T-cell (primary cell): ENCODE results near the gene NUMA1. TPM values are rescaled to one million over a fixed set of nuclear protein-coding genes. Genes with fewer than 3 reads are reported as not detected.

ENCODE experiments used
- ATAC-seq, 4 experiments: fragments of 200-7000 bp in 3 of 4; fragments of 150-1000 bp in 1 of 4; cut with Tn5 transposase; replicated peaks in 1 of 4; 1 replicate in 3 of 4; 2 replicates in 1 of 4; pipeline ENCODE4 v1.10.0; 2021; ENCODE audit warnings: moderate library complexity in 3 of 4, mild to moderate bottlenecking in 2 of 4, moderate number of reproducible peaks in 1 of 4
- CTCF ChIA-PET, 2 donors: fragments of 300-600 bp; sonication (Branson Sonifier 250); formaldehyde crosslinking; loops; one replicate each; lab custom pipeline; 2022; ENCODE audit warnings: antibody characterized with exemption in 2 of 2; lab: Charles Lee
- POLR2A ChIA-PET, 2 donors: fragments of 300-600 bp; sonication (Branson Sonifier 250); formaldehyde crosslinking; loops; one replicate each; lab custom pipeline; 2022; ENCODE audit warnings: antibody characterized with exemption in 2 of 2; lab: Charles Lee
- DNase-seq, 35 experiments: peaks; one replicate each; pipeline versions ENCODE4 v3.0.0 to v3.0.0-alpha.2; 2013 to 2023
- H3K27ac ChIP-seq: one replicate; pipeline ENCODE4 v1.5.1; 2013; ENCODE audit warnings: low read length
- H3K27me3 ChIP-seq, 2 experiments: replicated peaks in 1 of 2; 1 replicate in 1 of 2; 2 replicates in 1 of 2; pipeline versions ENCODE4 v1.6.1 to v1.7.0; 2013; ENCODE audit warnings: low read length in 1 of 2, mixed read lengths in 1 of 2; ENCODE audit not compliant: control insufficient read depth in 2 of 2, insufficient read depth in 2 of 2; ENCODE audit errors: extremely low read depth in 1 of 2
- H3K36me3 ChIP-seq, 2 donors: 1 replicate in 1 of 2; 2 replicates in 1 of 2; pipeline versions ENCODE4 v1.6.1 to v1.7.0; 2013; ENCODE audit warnings: low read length in 1 of 2; ENCODE audit not compliant: control insufficient read depth in 2 of 2, insufficient read depth in 1 of 2; ENCODE audit errors: extremely low read depth in 1 of 2
- H3K4me1 ChIP-seq, 2 experiments: 1 replicate in 1 of 2; 2 replicates in 1 of 2; pipeline versions ENCODE4 v1.6.1 to v1.7.0; 2013; ENCODE audit warnings: low read length in 2 of 2, mixed read lengths in 1 of 2; ENCODE audit not compliant: insufficient read depth in 2 of 2, control insufficient read depth in 1 of 2; ENCODE audit errors: extremely low read depth in 1 of 2
- H3K4me3 ChIP-seq, 2 donors: 1 replicate in 1 of 2; 2 replicates in 1 of 2; pipeline versions ENCODE4 v1.5.1 to v1.7.0; 2013; ENCODE audit warnings: mild to moderate bottlenecking in 2 of 2, low read length in 1 of 2, moderate library complexity in 1 of 2; ENCODE audit not compliant: control insufficient read depth in 1 of 2; ENCODE audit errors: extremely low read depth in 1 of 2
- H3K9me3 ChIP-seq: 2 replicates; pipeline ENCODE4 v1.7.0; 2013
- H3K27ac Mint-ChIP-seq, 2 donors: one replicate each; pipeline ENCODE4 v1.8.0; 2020 to 2021; ENCODE audit warnings: mild to moderate bottlenecking in 2 of 2, mixed read lengths in 2 of 2
- H3K27me3 Mint-ChIP-seq, 2 donors: one replicate each; pipeline ENCODE4 v1.8.0; 2021 to 2022; ENCODE audit warnings: mixed read lengths in 2 of 2
- H3K36me3 Mint-ChIP-seq: one replicate; pipeline ENCODE4 v1.8.0; 2021; ENCODE audit warnings: mixed read lengths
- H3K4me1 Mint-ChIP-seq, 3 donors: one replicate each; pipeline ENCODE4 v1.8.0; 2020 to 2022; ENCODE audit warnings: mixed read lengths in 3 of 3, mild to moderate bottlenecking in 1 of 3
- H3K4me3 Mint-ChIP-seq, 3 donors: one replicate each; pipeline ENCODE4 v1.8.0; 2020 to 2022; ENCODE audit warnings: mild to moderate bottlenecking in 3 of 3, mixed read lengths in 3 of 3, moderate library complexity in 3 of 3
- H3K9me3 Mint-ChIP-seq, 3 donors: one replicate each; pipeline ENCODE4 v1.8.0; 2020 to 2022; ENCODE audit warnings: mixed read lengths in 3 of 3
- WGBS: methylation state at CpG from one replicate; pipeline ENCODE4 v1.1.5; 2013; ENCODE audit warnings: missing lambda C conversion rate; ENCODE audit not compliant: insufficient coverage; 5-methylcytosine and 5-hydroxymethylcytosine counted together
- total RNA-seq, 35 experiments: library from RNA in 6 of 35; stranded (reverse) in 6 of 35; fragments of 120-200 nt in 1 of 35; gene quantifications; one replicate each; pipeline versions ENCODE4 v1.2.1 to v1.2.4 and lab custom pipeline; 2013 to 2026

NUMA1 gene
- total RNA-seq, 5 donors from 2014 or later (not counting 1 experiment from before 2014, with no cell fraction given): 237 to 386 (median 343) TPM

- no peak overlapping the region for H3K4me3 Mint-ChIP-seq
- Histone ChIP-seq H3K36me3 (peaks cover 7 to 29% of the 10 kb centered on the region in 2 donors), H3K4me3 (no peak overlapping the region), H3K27me3 (no peaks in the 10 kb centered on the region), H3K9me3 (no peaks in the 10 kb centered on the region), H3K27ac (no peak overlapping the region), H3K4me1 (no peaks in the 10 kb centered on the region)
- no peak for ATAC-seq
- H3K27me3 Mint-ChIP-seq: no peaks in the 10 kb centered on the region
- H3K36me3 Mint-ChIP-seq: peaks cover 25% of the 10 kb centered on the region
- POLR2A ChIA-PET: no interaction called here
- CTCF ChIA-PET: interaction anchor here in 1 of 2 donors (0.6 kb wide), 1 partner anchor 129 kb away, joined by 3 read pairs; no protein-coding TSS in a partner anchor
- no peak for DNase-seq
- H3K9me3 Mint-ChIP-seq: no peaks in the 10 kb centered on the region
- no CpG with 5 or more reads among the region's 2 CpGs for WGBS
- H3K4me1 Mint-ChIP-seq: peaks cover 0 to 5% (median 0%) of the 10 kb centered on the region in 3 donors
- peak overlapping the region in 1 of 2 donors; percentile 69 for H3K27ac Mint-ChIP-seq
Measured at GRCh38 chr11:71962428-71963038, 117.8 kb downstream of the NUMA1 start.

GRCh38 chr11:71955898-71956456 lies 124.4 kb downstream of the NUMA1 start:
- H3K36me3 Mint-ChIP-seq: peaks cover 9% of the 10 kb centered on the region
- H3K9me3 ChIP-seq: no peaks in the 10 kb centered on the region
- H3K27ac ChIP-seq: no peak overlapping the region
- H3K27ac Mint-ChIP-seq: no peak overlapping the region
- no peaks in the 10 kb centered on the region for H3K4me1 ChIP-seq
- H3K4me1 Mint-ChIP-seq: peaks cover 21 to 29% (median 23%) of the 10 kb centered on the region in 3 donors
- no peaks in the 10 kb centered on the region for H3K27me3 Mint-ChIP-seq
- H3K4me3 Mint-ChIP-seq: no peak overlapping the region
- ChIA-PET POLR2A (no interaction called here), CTCF (no interaction called here)
- peaks cover 0 to 12% of the 10 kb centered on the region in 2 donors for H3K36me3 ChIP-seq
- no peaks in the 10 kb centered on the region for H3K27me3 ChIP-seq
- ATAC-seq (no peak), DNase-seq (no peak)
- WGBS: no CpG with 5 or more reads among the region's 3 CpGs
- no peak overlapping the region for H3K4me3 ChIP-seq
- H3K9me3 Mint-ChIP-seq: no peaks in the 10 kb centered on the region

Other genes with a start within 250 kb of the NUMA1 start
- not detected for gene DEFB108B, start 247.3 kb downstream of the NUMA1 start, total RNA-seq
- not detected for gene DEFB131B, start 202.1 kb downstream of the NUMA1 start, total RNA-seq
- gene XNDC1N, start 151.9 kb downstream of the NUMA1 start, total RNA-seq: 10 to 100 TPM; 17.3 to 24.7 (median 21.5) TPM
- 10 to 100 TPM; 23.9 to 29.1 (median 24.8) TPM for gene RNF121, start 151.5 kb downstream of the NUMA1 start, total RNA-seq
- 10 to 100 TPM; 18.4 to 29.2 (median 22.4) TPM for gene IL18BP, start 81.6 kb downstream of the NUMA1 start, total RNA-seq
- 1 to 10 TPM; 2.5 to 5.1 (median 3.7) TPM for gene LRRC51, start 308 bp upstream of the NUMA1 start, total RNA-seq
- 10 to 100 TPM; 45.7 to 69.3 (median 62.5) TPM for gene LAMTOR1, start 22.8 kb upstream of the NUMA1 start, total RNA-seq
- gene TOMT, start 25.4 kb upstream of the NUMA1 start, total RNA-seq: under 1 TPM in 1 of 5 donors, not detected in 4; 0.28 TPM
- gene ANAPC15, start 32.2 kb upstream of the NUMA1 start, total RNA-seq: 10 to 100 TPM; 44.8 to 51.0 (median 47.7) TPM
- not detected for gene FOLR3, start 55.2 kb upstream of the NUMA1 start, total RNA-seq
- under 1 TPM in 1 of 5 donors, not detected in 4; 0.25 TPM for gene FOLR1, start 111.6 kb upstream of the NUMA1 start, total RNA-seq
- gene FOLR2, start 136.3 kb upstream of the NUMA1 start, total RNA-seq: not detected
- gene INPPL1, start 144.2 kb upstream of the NUMA1 start, total RNA-seq: 100 to 1,000 TPM; 112 to 162 (median 147) TPM
- gene PHOX2A, start 163.6 kb upstream of the NUMA1 start, total RNA-seq: not detected